ENCODE results near the gene ST7.

ST7 gene

GRCh38 chr7:117148971-117149370, 195.7 kb downstream of the ST7 start:
- Histone ChIP-seq H3K36me3 (no peaks in the 10 kb centered on the region), H3K4me1 (peaks cover 0 to 14% (median 0%) of the 10 kb centered on the region in 10 experiments; a peak in 5 of 20 replicates), H3K4me3 (no peak overlapping the region), H3K4me2 (no peak overlapping the region), H3K27ac (no peak overlapping the region), H3K9me3 (replicated peaks in 1 of 11) (no peaks in the 10 kb centered on the region), H4K20me1 (no peaks in the 10 kb centered on the region), H3K27me3 (no peaks in the 10 kb centered on the region), H3K9ac (no peak overlapping the region)
- no peak for TF ChIP-seq Cebpa-rat (IDR thresholded peaks at IDR 0.05)

GRCh38 chr7:117149692-117150091, 196.4 kb downstream of the ST7 start:
- no peak overlapping the region for H3K27ac ChIP-seq
- no peak overlapping the region for H3K9ac ChIP-seq
- no peak overlapping the region for H3K4me3 ChIP-seq
- H4K20me1 ChIP-seq: no peaks in the 10 kb centered on the region
- no peaks in the 10 kb centered on the region for H3K27me3 ChIP-seq
- H3K4me1 ChIP-seq: peaks cover 0 to 14% (median 0%) of the 10 kb centered on the region in 10 experiments; a peak in 5 of 20 replicates
- H3K36me3 ChIP-seq: no peaks in the 10 kb centered on the region
- H3K4me2 ChIP-seq: no peak overlapping the region
- no peaks in the 10 kb centered on the region for H3K9me3 ChIP-seq (replicated peaks in 1 of 11)
- TF ChIP-seq Cebpa-rat (IDR thresholded peaks at IDR 0.05): no peak

- no peak overlapping the region for H3K9ac ChIP-seq
- TF ChIP-seq Cebpa-rat (IDR thresholded peaks at IDR 0.05): no peak
- no peaks in the 10 kb centered on the region for H3K9me3 ChIP-seq (replicated peaks in 1 of 11)
- H3K4me2 ChIP-seq: no peak overlapping the region
- no peaks in the 10 kb centered on the region for H4K20me1 ChIP-seq
- no peaks in the 10 kb centered on the region for H3K27me3 ChIP-seq
- no peak overlapping the region for H3K27ac ChIP-seq
- H3K4me3 ChIP-seq: no peak overlapping the region
- no peaks in the 10 kb centered on the region for H3K36me3 ChIP-seq
- H3K4me1 ChIP-seq: no peaks in the 10 kb centered on the region
Measured at GRCh38 chr7:117152213-117153007, 199.1 kb downstream of the ST7 start.

GRCh38 chr7:117153016-117153545, 199.8 kb downstream of the ST7 start:
- TF ChIP-seq Cebpa-rat (IDR thresholded peaks at IDR 0.05): no peak
- H3K27me3 ChIP-seq: no peaks in the 10 kb centered on the region

GRCh38 chr7:117154721-117155120, 201.4 kb downstream of the ST7 start:
- Histone ChIP-seq H3K4me1 (no peaks in the 10 kb centered on the region), H3K4me2 (no peak overlapping the region), H3K9me3 (replicated peaks in 1 of 11) (no peaks in the 10 kb centered on the region), H4K20me1 (no peaks in the 10 kb centered on the region), H3K9ac (no peak overlapping the region), H3K27me3 (no peaks in the 10 kb centered on the region), H3K4me3 (no peak overlapping the region), H3K36me3 (no peaks in the 10 kb centered on the region), H3K27ac (no peak overlapping the region)
- TF ChIP-seq Cebpa-rat (IDR thresholded peaks at IDR 0.05): no peak

More at GRCh38 chr7:117153016-117153545, 199.8 kb downstream of the ST7 start:
- Histone ChIP-seq H4K20me1 (no peaks in the 10 kb centered on the region), H3K4me3 (no peak overlapping the region), H3K4me2 (no peak overlapping the region), H3K27ac (no peak overlapping the region), H3K4me1 (no peaks in the 10 kb centered on the region), H3K9me3 (replicated peaks in 1 of 11) (no peaks in the 10 kb centered on the region), H3K36me3 (no peaks in the 10 kb centered on the region), H3K9ac (no peak overlapping the region)

GRCh38 chr7:117155694-117156093, 202.4 kb downstream of the ST7 start:
- H3K9ac ChIP-seq: no peak overlapping the region
- TF ChIP-seq Cebpa-rat (IDR thresholded peaks at IDR 0.05): no peak
- H3K4me2 ChIP-seq: no peak overlapping the region
- no peaks in the 10 kb centered on the region for H3K9me3 ChIP-seq (replicated peaks in 1 of 11)
- no peaks in the 10 kb centered on the region for H3K36me3 ChIP-seq
- H3K27me3 ChIP-seq: no peaks in the 10 kb centered on the region
- H3K4me3 ChIP-seq: no peak overlapping the region
- no peaks in the 10 kb centered on the region for H3K4me1 ChIP-seq
- no peaks in the 10 kb centered on the region for H4K20me1 ChIP-seq
- H3K27ac ChIP-seq: no peak overlapping the region

- H3K27ac ChIP-seq: no peak overlapping the region
- H3K27me3 ChIP-seq: no peaks in the 10 kb centered on the region
- H3K9ac ChIP-seq: no peak overlapping the region
- no peaks in the 10 kb centered on the region for H4K20me1 ChIP-seq
- no peak for TF ChIP-seq Cebpa-rat (IDR thresholded peaks at IDR 0.05)
- H3K36me3 ChIP-seq: no peaks in the 10 kb centered on the region
- H3K9me3 ChIP-seq (replicated peaks in 1 of 11): no peaks in the 10 kb centered on the region
- H3K4me1 ChIP-seq: no peaks in the 10 kb centered on the region
- H3K4me2 ChIP-seq: no peak overlapping the region
- no peak overlapping the region for H3K4me3 ChIP-seq
Measured at GRCh38 chr7:117157241-117158209, 204.2 kb downstream of the ST7 start.

- H4K20me1 ChIP-seq: no peaks in the 10 kb centered on the region
- H3K4me3 ChIP-seq: no peak overlapping the region
- no peak overlapping the region for H3K9ac ChIP-seq
- TF ChIP-seq Cebpa-rat (IDR thresholded peaks at IDR 0.05): no peak
- H3K27me3 ChIP-seq: no peaks in the 10 kb centered on the region
- H3K4me2 ChIP-seq: no peak overlapping the region
- no peak overlapping the region for H3K27ac ChIP-seq
- no peaks in the 10 kb centered on the region for H3K36me3 ChIP-seq
- no peaks in the 10 kb centered on the region for H3K9me3 ChIP-seq (replicated peaks in 1 of 11)
- no peaks in the 10 kb centered on the region for H3K4me1 ChIP-seq
Measured at GRCh38 chr7:117158941-117159697, 205.8 kb downstream of the ST7 start.

GRCh38 chr7:117163101-117163500, 209.8 kb downstream of the ST7 start:
- TF ChIP-seq Cebpa-rat (IDR thresholded peaks at IDR 0.05): no peak
- H3K36me3 ChIP-seq: no peaks in the 10 kb centered on the region
- H3K4me2 ChIP-seq: no peak overlapping the region
- H3K27me3 ChIP-seq: no peaks in the 10 kb centered on the region
- no peak overlapping the region for H3K9ac ChIP-seq
- H3K9me3 ChIP-seq (replicated peaks in 1 of 11): no peaks in the 10 kb centered on the region
- H3K4me3 ChIP-seq: no peak overlapping the region
- H3K4me1 ChIP-seq: no peaks in the 10 kb centered on the region
- H4K20me1 ChIP-seq: no peaks in the 10 kb centered on the region
- H3K27ac ChIP-seq: no peak overlapping the region
